GM18861 (cell line): Measurements from ENCODE around the gene TMEM52.

ENCODE experiments used
- ATAC-seq: cut with Tn5 transposase; IDR thresholded peaks from one replicate; pipeline ENCODE4 v1.9.1; 2021; ENCODE audit not compliant: unreplicated experiment

TMEM52 gene

GRCh38 chr1:1876335-1876930 lies 42.6 kb downstream of the TMEM52 start:
- no peak for ATAC-seq

GRCh38 chr1:1875932-1876331 lies 43.1 kb downstream of the TMEM52 start:
- ATAC-seq, result no peak

- ATAC-seq, result no peak
These were observed 44.2 kb downstream of the TMEM52 start for GRCh38 chr1:1874901-1875300.

- ATAC-seq, result no peak
These were observed 45.9 kb downstream of the TMEM52 start for GRCh38 chr1:1873186-1873585.

GRCh38 chr1:1872329-1872994 lies 46.6 kb downstream of the TMEM52 start:
- no peak for ATAC-seq

GRCh38 chr1:1869469-1869868 lies 49.6 kb downstream of the TMEM52 start:
- no peak for ATAC-seq
